Hepatocyte (in vitro differentiated cells): ENCODE results near the gene SNAPC2. TPM values are rescaled to one million over a fixed set of nuclear protein-coding genes. Genes with fewer than 3 reads are reported as not detected.

Experiments
- DNase-seq: peaks from one replicate; pipeline ENCODE4 v3.0.0-alpha.2; 2016; ENCODE audit warnings: low spot score
- H2AFZ ChIP-seq: fragments of 200-600 bp; sonication (generic); 2 replicates; pipeline ENCODE4 v1.6.0; 2016; ENCODE audit warnings: antibody characterized with exemption, mild to moderate bottlenecking
- H3K27ac ChIP-seq: fragments of 200-600 bp; sonication (generic); 2 replicates; pipeline ENCODE4 v1.5.1; 2016; ENCODE audit warnings: mild to moderate bottlenecking
- H3K27me3 ChIP-seq: fragments of 200-600 bp; sonication (generic); 2 replicates; pipeline ENCODE4 v1.6.1; 2016
- H3K36me3 ChIP-seq: fragments of 200-600 bp; sonication (generic); replicated peaks from 2 replicates; pipeline ENCODE4 v1.5.1; 2016; ENCODE audit warnings: low read depth; ENCODE audit not compliant: insufficient read depth
- H3K4me1 ChIP-seq: fragments of 200-600 bp; sonication (generic); 2 replicates; pipeline ENCODE4 v1.5.1; 2016; ENCODE audit warnings: mild to moderate bottlenecking, moderate library complexity; ENCODE audit not compliant: insufficient read depth
- H3K4me2 ChIP-seq: fragments of 200-600 bp; sonication (generic); 2 replicates; pipeline ENCODE4 v1.6.0; 2016
- H3K4me3 ChIP-seq: fragments of 200-600 bp; sonication (generic); 2 replicates; pipeline ENCODE4 v1.5.1; 2016; ENCODE audit warnings: mild to moderate bottlenecking
- H3K79me2 ChIP-seq: fragments of 200-600 bp; sonication (generic); 2 replicates; pipeline ENCODE4 v1.6.0; 2017; ENCODE audit warnings: mild to moderate bottlenecking
- H3K9me2 ChIP-seq: fragments of 200-600 bp; sonication (generic); replicated peaks from 2 replicates; pipeline ENCODE4 v1.6.0; 2017; ENCODE audit warnings: mild to moderate bottlenecking; ENCODE audit not compliant: insufficient read depth
- H3K9me3 ChIP-seq: fragments of 200-600 bp; sonication (generic); 2 replicates; pipeline ENCODE4 v1.5.1; 2016; ENCODE audit warnings: low read depth, mild to moderate bottlenecking
- H4K20me1 ChIP-seq: fragments of 200-600 bp; sonication (generic); 2 replicates; pipeline ENCODE4 v1.6.0; 2016; ENCODE audit warnings: mild to moderate bottlenecking; ENCODE audit not compliant: insufficient read depth, poor library complexity, severe bottlenecking
- EZH2 ChIP-seq: fragments of 200-600 bp; sonication (generic); IDR thresholded peaks from 2 replicates; pipeline ENCODE4 v1.6.1; 2016; ENCODE audit warnings: antibody characterized with exemption, mild to moderate bottlenecking, borderline replicate concordance
- EZH2phosphoT487 ChIP-seq: fragments of 200-600 bp; sonication (generic); IDR thresholded peaks from one replicate; pipeline ENCODE4 v1.6.1; 2018; ENCODE audit warnings: antibody characterized with exemption, mild to moderate bottlenecking, low read depth, moderate library complexity; ENCODE audit not compliant: unreplicated experiment, severe bottlenecking
- WGBS: methylation state at CpG from one replicate; pipeline ENCODE4 v1.1.6; 2016; ENCODE audit warnings: low lambda C conversion rate; ENCODE audit errors: missing lambda C conversion rate; 5-methylcytosine and 5-hydroxymethylcytosine counted together
- polyA plus RNA-seq: library from polyadenylated mRNA; unstranded; fragments of >200 nt; fragmentation: Nextera tagmentation; extraction: Ambion mirVana; gene quantifications from 2 replicates; pipeline ENCODE4 v1.2.1, GENCODE V29; 2016
- total RNA-seq: library from RNA; depleted of rRNA; stranded (reverse); fragments of >200 nt; gene quantifications from 2 replicates; pipeline ENCODE4 v1.2.3, GENCODE V29; 2014
- TF ChIP-seq, protein P1 (sequence below): fragments of 200-600 bp; sonication (generic); IDR thresholded peaks from 2 replicates; pipeline ENCODE4 v1.5.1; 2016; ENCODE audit warnings: antibody characterized with exemption, mild to moderate bottlenecking; ENCODE audit not compliant: poor library complexity

SNAPC2 gene
- total and polyA plus RNA-seq, 2 experiments from 2014 or later = 11.8 to 17.5 TPM

DNA sequence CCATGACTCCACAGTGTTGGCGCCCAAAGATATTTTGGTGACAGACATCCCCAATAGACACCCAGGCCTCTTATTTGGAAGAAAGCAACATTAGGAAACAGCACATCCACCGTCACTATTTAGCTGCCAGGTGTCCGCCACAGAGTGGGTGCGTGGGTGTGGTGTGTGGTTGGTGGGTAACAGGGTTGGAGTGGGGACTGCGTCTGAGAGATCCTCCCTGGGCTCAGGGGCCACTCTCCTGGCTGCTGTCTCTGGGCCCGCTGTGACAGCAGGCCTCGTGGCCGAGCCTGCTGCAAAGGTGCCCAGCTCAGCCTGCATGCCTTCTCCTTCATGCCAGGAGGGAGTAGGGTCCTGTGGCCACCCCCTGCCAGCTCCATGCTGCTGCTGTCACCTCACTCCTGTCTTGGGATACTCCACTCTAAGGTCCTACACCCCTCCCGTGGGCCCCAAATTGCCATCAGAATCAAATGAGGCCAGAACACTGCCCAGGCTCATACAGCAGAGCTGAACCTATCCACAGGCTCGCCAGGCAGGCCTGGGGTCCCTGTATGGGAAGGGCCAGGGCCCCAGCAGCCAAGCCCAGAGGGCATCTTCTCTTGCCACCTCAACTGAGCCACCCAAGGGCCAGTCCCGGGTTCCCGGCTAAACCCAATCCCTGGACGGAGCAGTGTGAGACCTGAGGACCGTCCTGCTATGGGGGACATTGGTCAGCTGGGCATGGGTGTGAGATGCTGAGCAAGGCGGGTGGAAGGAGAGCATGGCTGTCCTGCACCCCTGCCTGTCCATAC lies 48.1 kb downstream of the SNAPC2 start:
- H3K9me2 ChIP-seq = no peaks in the 10 kb centered on the region
- TF ChIP-seq, protein P1, sequence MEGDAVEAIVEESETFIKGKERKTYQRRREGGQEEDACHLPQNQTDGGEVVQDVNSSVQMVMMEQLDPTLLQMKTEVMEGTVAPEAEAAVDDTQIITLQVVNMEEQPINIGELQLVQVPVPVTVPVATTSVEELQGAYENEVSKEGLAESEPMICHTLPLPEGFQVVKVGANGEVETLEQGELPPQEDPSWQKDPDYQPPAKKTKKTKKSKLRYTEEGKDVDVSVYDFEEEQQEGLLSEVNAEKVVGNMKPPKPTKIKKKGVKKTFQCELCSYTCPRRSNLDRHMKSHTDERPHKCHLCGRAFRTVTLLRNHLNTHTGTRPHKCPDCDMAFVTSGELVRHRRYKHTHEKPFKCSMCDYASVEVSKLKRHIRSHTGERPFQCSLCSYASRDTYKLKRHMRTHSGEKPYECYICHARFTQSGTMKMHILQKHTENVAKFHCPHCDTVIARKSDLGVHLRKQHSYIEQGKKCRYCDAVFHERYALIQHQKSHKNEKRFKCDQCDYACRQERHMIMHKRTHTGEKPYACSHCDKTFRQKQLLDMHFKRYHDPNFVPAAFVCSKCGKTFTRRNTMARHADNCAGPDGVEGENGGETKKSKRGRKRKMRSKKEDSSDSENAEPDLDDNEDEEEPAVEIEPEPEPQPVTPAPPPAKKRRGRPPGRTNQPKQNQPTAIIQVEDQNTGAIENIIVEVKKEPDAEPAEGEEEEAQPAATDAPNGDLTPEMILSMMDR = no peak
- no peak for TF ChIP-seq EZH2
- no peak for TF ChIP-seq EZH2phosphoT487
- WGBS = 96% methylated on average over 15 of the region's 15 CpGs
- H3K4me1 ChIP-seq = no peaks in the 10 kb centered on the region
- no peaks in the 10 kb centered on the region for H3K27me3 ChIP-seq
- DNase-seq = no peak
- no peak overlapping the region for H3K4me2 ChIP-seq
- H2AFZ ChIP-seq = no peak overlapping the region
- H3K79me2 ChIP-seq = no peaks in the 10 kb centered on the region
- H3K4me3 ChIP-seq = no peak overlapping the region
- H3K36me3 ChIP-seq = no peaks in the 10 kb centered on the region
- H4K20me1 ChIP-seq = peaks cover 4% of the 10 kb centered on the region
- no peak overlapping the region for H3K27ac ChIP-seq
- no peaks in the 10 kb centered on the region for H3K9me3 ChIP-seq

DNA sequence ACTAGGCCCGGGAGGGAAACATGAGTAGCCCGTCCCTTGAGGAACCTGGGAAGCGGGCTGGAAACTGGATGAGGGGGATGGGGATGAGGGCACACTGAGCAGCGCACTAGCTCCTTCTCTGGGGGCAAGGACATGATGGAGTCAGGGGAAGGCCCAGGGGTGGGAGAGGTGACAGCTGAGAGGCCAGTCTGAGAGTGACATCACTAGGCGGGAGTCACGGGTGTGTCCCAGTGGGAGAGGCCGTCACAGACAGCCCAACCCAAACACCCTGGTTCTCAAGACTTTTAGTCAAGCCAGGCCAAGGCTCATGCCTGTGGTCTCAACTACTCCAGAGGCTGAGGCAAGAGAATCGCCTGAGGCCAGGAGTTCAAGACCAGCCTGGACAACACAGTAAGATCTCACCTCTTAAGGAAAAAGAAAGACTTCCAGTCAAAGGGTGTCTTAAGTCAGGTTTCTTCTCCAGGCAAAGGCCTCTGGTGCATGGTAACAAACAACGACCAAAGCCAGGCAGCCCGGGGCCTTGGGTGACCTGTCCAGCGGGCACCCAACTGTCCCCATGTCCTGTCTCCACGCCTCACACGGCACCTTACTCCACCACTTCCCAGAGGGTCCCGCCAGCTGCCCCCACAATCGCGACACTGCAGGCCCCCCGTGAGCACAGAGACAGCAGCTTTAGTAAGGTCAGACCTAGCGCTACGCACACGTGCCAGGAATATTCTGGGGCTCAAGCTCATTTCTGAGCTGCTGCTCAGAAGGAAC lies 48.8 kb downstream of the SNAPC2 start:
- Histone ChIP-seq H3K4me2 (no peak overlapping the region), H3K27me3 (no peaks in the 10 kb centered on the region), H4K20me1 (peaks cover 4% of the 10 kb centered on the region), H3K9me3 (no peaks in the 10 kb centered on the region), H3K79me2 (no peaks in the 10 kb centered on the region), H3K27ac (no peak overlapping the region), H3K4me3 (no peak overlapping the region), H2AFZ (no peak overlapping the region), H3K36me3 (no peaks in the 10 kb centered on the region), H3K4me1 (no peaks in the 10 kb centered on the region), H3K9me2 (no peaks in the 10 kb centered on the region)
- TF ChIP-seq EZH2 = no peak
- TF ChIP-seq, protein P1 = no peak
- TF ChIP-seq EZH2phosphoT487 = no peak
- WGBS = 96% methylated on average over 19 of the region's 20 CpGs
- DNase-seq = no peak

DNA sequence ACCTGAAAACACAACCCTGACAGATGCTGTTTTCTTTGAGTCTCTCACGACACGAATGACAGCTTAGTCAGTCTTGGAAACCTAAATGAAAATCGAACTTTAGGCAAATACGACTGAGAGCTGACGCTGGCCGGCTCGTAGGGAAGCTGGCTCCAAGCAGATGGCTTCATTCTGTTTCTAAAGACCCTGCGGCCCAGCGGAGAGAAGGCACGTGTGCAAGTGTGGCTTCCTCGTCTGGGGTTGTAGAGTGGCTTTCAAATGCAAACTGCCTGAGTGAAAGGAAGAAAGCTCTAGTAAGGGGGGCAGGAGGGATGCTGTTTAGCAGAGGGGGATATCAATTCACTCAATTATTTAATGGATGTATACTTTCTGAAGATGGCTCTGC lies 49.4 kb downstream of the SNAPC2 start:
- H3K9me2 ChIP-seq = no peaks in the 10 kb centered on the region
- no peaks in the 10 kb centered on the region for H3K79me2 ChIP-seq
- no peaks in the 10 kb centered on the region for H3K36me3 ChIP-seq
- WGBS = 92% methylated on average over 11 of the region's 11 CpGs
- TF ChIP-seq EZH2 (no peak), EZH2phosphoT487 (no peak)
- TF ChIP-seq, protein P1 = no peak
- no peak for DNase-seq
- no peak overlapping the region for H3K4me3 ChIP-seq
- H3K27ac ChIP-seq = no peak overlapping the region
- no peaks in the 10 kb centered on the region for H3K27me3 ChIP-seq
- no peak overlapping the region for H3K4me2 ChIP-seq
- no peak overlapping the region for H2AFZ ChIP-seq
- no peaks in the 10 kb centered on the region for H3K4me1 ChIP-seq
- H4K20me1 ChIP-seq = peaks cover 4% of the 10 kb centered on the region
- H3K9me3 ChIP-seq = no peaks in the 10 kb centered on the region
